ENCODE results near the gene C1QTNF2.

DNA sequence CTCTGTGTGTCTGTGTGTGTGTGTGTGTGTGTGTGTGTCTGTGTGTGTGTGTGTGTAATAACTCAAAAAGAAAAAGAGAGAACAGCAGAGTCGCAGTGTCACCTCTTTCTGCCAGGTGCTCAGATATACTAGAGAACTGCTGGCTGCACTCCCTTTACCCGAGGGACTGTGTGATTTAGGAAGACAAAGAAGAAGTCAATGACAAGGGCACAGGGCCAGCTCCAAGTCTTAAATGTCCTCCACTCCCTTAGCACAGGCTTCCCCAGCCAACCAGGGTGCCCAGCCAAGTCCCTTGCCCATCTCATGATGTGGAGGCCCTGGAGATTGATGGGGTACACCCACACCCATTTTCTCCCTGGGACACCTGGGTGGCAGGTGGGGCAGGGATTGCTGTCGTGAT, 66.7 kb downstream of the C1QTNF2 start:
- TF ChIP-seq SMC3 (IDR thresholded peaks at IDR 0.05; ENCODE audit: low read depth, low read length), result no peak
- no peak for TF ChIP-seq CTCF (conservative IDR thresholded peaks at IDR 0.05; ENCODE audit: low read depth, low read length)
- no peak for TF ChIP-seq POLR2A (IDR thresholded peaks at IDR 0.05; ENCODE audit: low read depth, low read length)
- TF ChIP-seq RAD21 (IDR thresholded peaks at IDR 0.05; ENCODE audit: low read length), result no peak
- no peak for TF ChIP-seq MXI1 (IDR thresholded peaks at IDR 0.05; ENCODE audit: borderline replicate concordance, low read depth, low read length)
- no peak for TF ChIP-seq RFX5 (IDR thresholded peaks at IDR 0.05; ENCODE audit: low read depth, low read length)
- TF ChIP-seq, protein P1, sequence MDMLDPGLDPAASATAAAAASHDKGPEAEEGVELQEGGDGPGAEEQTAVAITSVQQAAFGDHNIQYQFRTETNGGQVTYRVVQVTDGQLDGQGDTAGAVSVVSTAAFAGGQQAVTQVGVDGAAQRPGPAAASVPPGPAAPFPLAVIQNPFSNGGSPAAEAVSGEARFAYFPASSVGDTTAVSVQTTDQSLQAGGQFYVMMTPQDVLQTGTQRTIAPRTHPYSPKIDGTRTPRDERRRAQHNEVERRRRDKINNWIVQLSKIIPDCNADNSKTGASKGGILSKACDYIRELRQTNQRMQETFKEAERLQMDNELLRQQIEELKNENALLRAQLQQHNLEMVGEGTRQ (IDR thresholded peaks at IDR 0.05; ENCODE audit: low read depth, low read length), result no peak
- no peak for TF ChIP-seq BHLHE40 (IDR thresholded peaks at IDR 0.05; ENCODE audit: low read depth, low read length)
- TF ChIP-seq CEBPB (IDR thresholded peaks at IDR 0.05; ENCODE audit: low read depth, low read length), result no peak
